Esophagus muscularis mucosa (tissue), 3 donors: ENCODE measurements around the gene SHISA3.

Source experiments
- POLR2A ChIP-seq: fragments of 450-650 bp; IDR thresholded peaks from one replicate; pipeline ENCODE4 v1.6.1; 2017; ENCODE audit warnings: antibody characterized with exemption, moderate library complexity, mild to moderate bottlenecking, low read depth
- POLR2AphosphoS5 ChIP-seq, 2 donors: sonication (generic); formaldehyde crosslinking; IDR thresholded peaks; one replicate each; pipeline ENCODE4 v1.6.1; 2017; ENCODE audit warnings: antibody characterized with exemption in 2 of 2
- TF ChIP-seq, protein P1 (sequence below), 3 experiments: fragments of 200-600 bp in 2 of 3; fragments of 450-650 bp in 1 of 3; sonication (generic) in 2 of 3; IDR thresholded peaks; one replicate each; pipeline ENCODE4 v1.5.1; 2017 to 2019; ENCODE audit warnings: antibody characterized with exemption in 3 of 3, mild to moderate bottlenecking in 2 of 3, moderate library complexity in 1 of 3

DNA sequence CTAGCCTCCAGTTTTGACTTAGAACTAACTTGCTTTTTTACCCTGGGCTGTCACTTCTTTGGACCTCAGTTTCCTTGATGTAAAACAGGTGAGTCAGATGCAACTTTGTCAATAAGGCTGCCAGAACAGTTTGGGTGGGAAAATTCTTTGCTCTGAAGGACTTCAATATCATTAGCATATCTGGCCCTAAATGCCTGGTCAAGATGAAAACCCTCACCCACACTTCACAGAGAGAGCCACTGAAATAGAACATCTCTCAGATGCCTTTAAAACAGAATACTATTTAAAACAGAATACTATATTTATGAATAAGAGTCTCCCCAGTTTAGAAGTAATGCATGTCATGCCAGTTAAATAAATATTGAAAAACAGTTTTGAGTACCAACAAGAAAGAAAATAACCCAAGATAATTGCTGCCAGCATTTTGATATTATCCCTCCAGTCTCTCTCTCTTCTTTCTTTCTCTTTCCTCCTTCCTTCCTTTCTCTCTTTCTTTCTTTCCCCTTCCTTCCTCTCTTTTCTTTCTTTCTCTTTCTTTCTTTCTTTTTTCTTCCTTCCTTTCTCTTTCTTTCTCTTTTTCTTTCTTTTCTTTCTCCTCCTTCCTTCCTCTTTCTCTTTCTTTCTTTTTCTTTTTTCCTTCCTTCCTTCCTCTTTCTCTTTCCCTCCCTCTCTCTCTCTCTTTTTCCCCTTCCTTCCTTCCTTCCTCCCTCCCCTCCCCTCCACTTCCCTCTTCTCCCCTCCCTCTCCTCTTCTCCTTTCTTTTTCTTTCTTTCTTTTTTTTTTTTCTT lies 32.8 kb upstream of the SHISA3 start:
- TF ChIP-seq, protein P1, sequence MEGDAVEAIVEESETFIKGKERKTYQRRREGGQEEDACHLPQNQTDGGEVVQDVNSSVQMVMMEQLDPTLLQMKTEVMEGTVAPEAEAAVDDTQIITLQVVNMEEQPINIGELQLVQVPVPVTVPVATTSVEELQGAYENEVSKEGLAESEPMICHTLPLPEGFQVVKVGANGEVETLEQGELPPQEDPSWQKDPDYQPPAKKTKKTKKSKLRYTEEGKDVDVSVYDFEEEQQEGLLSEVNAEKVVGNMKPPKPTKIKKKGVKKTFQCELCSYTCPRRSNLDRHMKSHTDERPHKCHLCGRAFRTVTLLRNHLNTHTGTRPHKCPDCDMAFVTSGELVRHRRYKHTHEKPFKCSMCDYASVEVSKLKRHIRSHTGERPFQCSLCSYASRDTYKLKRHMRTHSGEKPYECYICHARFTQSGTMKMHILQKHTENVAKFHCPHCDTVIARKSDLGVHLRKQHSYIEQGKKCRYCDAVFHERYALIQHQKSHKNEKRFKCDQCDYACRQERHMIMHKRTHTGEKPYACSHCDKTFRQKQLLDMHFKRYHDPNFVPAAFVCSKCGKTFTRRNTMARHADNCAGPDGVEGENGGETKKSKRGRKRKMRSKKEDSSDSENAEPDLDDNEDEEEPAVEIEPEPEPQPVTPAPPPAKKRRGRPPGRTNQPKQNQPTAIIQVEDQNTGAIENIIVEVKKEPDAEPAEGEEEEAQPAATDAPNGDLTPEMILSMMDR (IDR thresholded peaks at IDR 0.05), result no peak
- TF ChIP-seq POLR2AphosphoS5 (IDR thresholded peaks at IDR 0.05) (no peak), POLR2A (no peak)
